Cardiac ventricle fibroblast (primary cell): ENCODE measurements around the gene SIPA1L3. TPM values are rescaled to one million over a fixed set of nuclear protein-coding genes. Genes with fewer than 3 reads are reported as not detected.

Experiments
- total RNA-seq: library from RNA; depleted of rRNA; stranded (reverse); fragments of >200 nt; gene quantifications from 2 replicates; pipeline ENCODE4 v1.2.3, GENCODE V29; 2015

The SIPA1L3 gene, protein sequence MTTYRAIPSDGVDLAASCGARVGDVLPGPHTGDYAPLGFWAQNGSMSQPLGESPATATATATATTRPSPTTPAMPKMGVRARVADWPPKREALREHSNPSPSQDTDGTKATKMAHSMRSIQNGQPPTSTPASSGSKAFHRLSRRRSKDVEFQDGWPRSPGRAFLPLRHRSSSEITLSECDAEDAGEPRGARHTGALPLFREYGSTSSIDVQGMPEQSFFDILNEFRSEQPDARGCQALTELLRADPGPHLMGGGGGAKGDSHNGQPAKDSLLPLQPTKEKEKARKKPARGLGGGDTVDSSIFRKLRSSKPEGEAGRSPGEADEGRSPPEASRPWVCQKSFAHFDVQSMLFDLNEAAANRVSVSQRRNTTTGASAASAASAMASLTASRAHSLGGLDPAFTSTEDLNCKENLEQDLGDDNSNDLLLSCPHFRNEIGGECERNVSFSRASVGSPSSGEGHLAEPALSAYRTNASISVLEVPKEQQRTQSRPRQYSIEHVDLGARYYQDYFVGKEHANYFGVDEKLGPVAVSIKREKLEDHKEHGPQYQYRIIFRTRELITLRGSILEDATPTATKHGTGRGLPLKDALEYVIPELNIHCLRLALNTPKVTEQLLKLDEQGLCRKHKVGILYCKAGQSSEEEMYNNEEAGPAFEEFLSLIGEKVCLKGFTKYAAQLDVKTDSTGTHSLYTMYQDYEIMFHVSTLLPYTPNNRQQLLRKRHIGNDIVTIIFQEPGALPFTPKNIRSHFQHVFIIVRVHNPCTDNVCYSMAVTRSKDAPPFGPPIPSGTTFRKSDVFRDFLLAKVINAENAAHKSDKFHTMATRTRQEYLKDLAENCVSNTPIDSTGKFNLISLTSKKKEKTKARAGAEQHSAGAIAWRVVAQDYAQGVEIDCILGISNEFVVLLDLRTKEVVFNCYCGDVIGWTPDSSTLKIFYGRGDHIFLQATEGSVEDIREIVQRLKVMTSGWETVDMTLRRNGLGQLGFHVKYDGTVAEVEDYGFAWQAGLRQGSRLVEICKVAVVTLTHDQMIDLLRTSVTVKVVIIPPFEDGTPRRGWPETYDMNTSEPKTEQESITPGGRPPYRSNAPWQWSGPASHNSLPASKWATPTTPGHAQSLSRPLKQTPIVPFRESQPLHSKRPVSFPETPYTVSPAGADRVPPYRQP (N-terminal part only)
- total RNA-seq: 6.6 and 16.6 TPM in 2 replicates

DNA sequence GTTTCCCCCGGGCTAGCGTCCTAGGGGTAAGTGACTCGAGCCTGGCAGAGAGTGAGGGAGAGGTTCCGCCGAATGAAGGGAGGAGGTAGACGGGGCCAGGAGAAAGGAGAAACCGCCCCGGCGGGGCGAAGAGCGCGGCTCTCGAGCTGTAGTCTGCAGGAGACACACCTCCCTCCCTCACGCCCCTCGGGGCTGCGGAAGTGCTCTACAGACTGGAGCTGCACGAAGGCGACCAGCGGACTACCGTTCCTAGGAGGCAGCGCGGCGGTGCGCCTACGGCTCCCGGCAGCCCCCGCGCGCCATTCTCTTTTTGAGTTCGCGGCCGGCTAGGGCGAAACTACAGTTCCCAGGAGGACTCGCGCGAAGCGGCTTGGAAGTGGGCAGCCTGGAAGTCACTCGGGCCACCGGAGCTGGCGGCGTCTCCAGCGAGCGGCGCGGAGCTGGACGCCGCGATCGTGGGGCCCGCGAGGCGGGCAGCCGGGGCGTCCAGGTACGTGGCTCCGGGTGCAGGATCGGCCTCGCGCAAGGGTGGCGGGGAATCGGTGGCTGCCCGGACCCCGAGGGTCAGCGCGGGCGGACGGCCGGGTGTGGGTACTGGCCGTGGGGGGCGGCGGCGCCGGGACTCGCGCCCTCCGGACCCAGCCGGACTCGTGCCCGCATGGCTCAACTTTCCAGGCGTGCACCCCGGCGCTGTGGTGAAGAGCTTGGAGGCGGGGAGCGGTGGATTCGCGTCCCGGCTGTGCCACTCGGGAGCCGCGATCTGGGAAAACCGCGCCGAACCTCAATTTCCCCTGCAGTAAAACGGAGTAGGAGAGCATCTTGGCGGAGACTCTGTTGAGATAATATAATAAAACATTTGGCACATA, at the start of gene SIPA1L3:
Gene SIPA1L3, plus strand, starts transcription at position 340 of the 866 bp plus-strand sequence. CDS start 174,358 bp downstream, outside the sequence.

GRCh38 chr19:37905946-37906868, 801 bp upstream of the SIPA1L3 start, which contains the start of gene WDR87:
WDR87 (minus strand) TSS chr19:37906594; CDS start chr19:37898239, 8,355 bp downstream.

DNA sequence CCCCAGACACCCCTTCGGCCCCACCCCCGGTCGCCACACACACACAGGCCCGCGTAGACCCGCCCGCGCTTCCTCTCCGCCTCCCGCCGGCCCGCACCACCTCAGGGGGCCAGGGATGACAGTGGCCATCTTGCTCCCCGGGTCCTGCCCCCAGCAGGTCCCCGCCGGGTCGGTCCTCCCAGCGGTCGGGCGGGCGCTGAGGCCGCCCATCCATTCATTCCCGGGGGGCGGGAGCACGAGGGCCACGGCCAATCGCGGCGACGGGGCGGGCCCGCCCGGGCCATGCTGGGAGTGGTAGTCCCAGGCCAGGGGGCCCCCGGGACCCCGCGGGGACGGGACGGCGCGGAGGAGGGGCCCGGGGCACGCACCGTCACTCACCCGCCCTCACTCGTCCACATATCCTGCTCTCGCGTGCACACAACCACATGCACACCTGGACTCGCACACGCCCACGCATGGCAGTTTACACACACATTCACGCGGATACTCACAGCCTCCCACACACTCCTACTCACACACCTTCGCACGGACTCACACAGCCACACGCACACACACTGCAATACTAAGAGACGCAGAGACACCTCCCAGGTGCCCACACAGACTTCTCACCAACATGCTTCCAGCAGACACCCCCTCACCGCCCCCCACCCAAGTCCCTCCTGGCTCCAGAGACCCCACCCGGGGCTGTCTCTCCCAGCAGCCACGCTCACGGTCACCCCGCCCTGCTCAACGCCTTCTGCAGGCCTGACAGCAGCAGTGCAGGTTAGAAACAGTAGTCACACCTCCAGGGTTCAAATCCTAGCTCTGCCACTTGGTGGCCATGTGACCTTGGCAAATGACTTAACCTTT, 317.2 kb downstream of the SIPA1L3 start, which contains the start of gene DPF1:
Gene DPF1, minus strand, starts transcription at position 209 of the 849 bp plus-strand sequence. Its CDS starts 80 bp downstream, at position 129.

Other genes with a start within 250 kb of the SIPA1L3 start
- 3.9 and 5.4 TPM in 2 replicates for gene ZNF607, start 187.4 kb upstream of the SIPA1L3 start, total RNA-seq
- gene ZNF573, start 127.6 kb upstream of the SIPA1L3 start, total RNA-seq: 7.1 and 86.2 TPM in 2 replicates
- gene WDR87, start 614 bp upstream of the SIPA1L3 start, total RNA-seq: not detected in 2 replicates